NOMO-1 treated with DMSO at 0.1 percent for 48 hours (cell line): ENCODE results near the gene VARS2.

Source experiments
- DNase-seq: peaks from one replicate; lab custom pipeline; 2025; ENCODE audit not compliant: unreplicated experiment; lab: John Stamatoyannopoulos, UW

VARS2 gene

GRCh38 chr6:30928677-30929076 is 14.6 kb downstream of the VARS2 start:
- no peak for DNase-seq

- no peak for DNase-seq
Observed at GRCh38 chr6:30930506-30930905, 16.5 kb downstream of the VARS2 start.

GRCh38 chr6:30931272-30931671 is 17.2 kb downstream of the VARS2 start:
- DNase-seq, result no peak

GRCh38 chr6:30931969-30932645 is 18.1 kb downstream of the VARS2 start, which contains the start of gene SFTA2:
TSS of gene SFTA2 (minus strand) at chr6:30932170. CDS start at chr6:30932096, 74 bp downstream.
- DNase-seq, result no peak

- DNase-seq, result no peak
Observed at GRCh38 chr6:30932665-30933365, 18.8 kb downstream of the VARS2 start.

- DNase-seq, result no peak
Observed at GRCh38 chr6:30935018-30935417, 21.0 kb downstream of the VARS2 start.

GRCh38 chr6:30937265-30937664 is 23.2 kb downstream of the VARS2 start:
- no peak for DNase-seq

GRCh38 chr6:30938730-30939129 is 24.7 kb downstream of the VARS2 start:
- DNase-seq, result no peak

- no peak for DNase-seq
Observed at GRCh38 chr6:30939473-30939872, 25.4 kb downstream of the VARS2 start.

GRCh38 chr6:30940361-30940986 is 26.4 kb downstream of the VARS2 start, which contains the start of gene MUCL3:
TSS of gene MUCL3 (plus strand) at chr6:30940973. CDS start at chr6:30941000, 27 bp downstream.
- DNase-seq, result no peak

GRCh38 chr6:30942338-30943060 is 28.5 kb downstream of the VARS2 start:
- DNase-seq, result no peak

GRCh38 chr6:30944051-30944450 is 30.0 kb downstream of the VARS2 start:
- DNase-seq, result no peak

- DNase-seq, result no peak
Observed at GRCh38 chr6:30945281-30945680, 31.2 kb downstream of the VARS2 start.

GRCh38 chr6:30947231-30947630 is 33.2 kb downstream of the VARS2 start:
- no peak for DNase-seq

- no peak for DNase-seq
Observed at GRCh38 chr6:30948811-30949210, 34.8 kb downstream of the VARS2 start.

GRCh38 chr6:30951907-30952469 is 38.0 kb downstream of the VARS2 start:
- DNase-seq, result no peak

- DNase-seq, result no peak
Observed at GRCh38 chr6:30954631-30955366, 40.8 kb downstream of the VARS2 start.

GRCh38 chr6:30955367-30956042 is 41.5 kb downstream of the VARS2 start:
- DNase-seq, result peak; percentile 47

- DNase-seq, result no peak
Observed at GRCh38 chr6:30957716-30958115, 43.7 kb downstream of the VARS2 start.
